ELF-1 (cell line): ENCODE data around the gene ZNF580.
A peak's percentile ranks its signal among the peaks of the same experiment; 100 is the strongest.

ENCODE experiments used
- DNase-seq: peaks from one replicate; pipeline ENCODE4 v3.0.0-alpha.2; 2016; ENCODE audit warnings: low read depth, low spot score

Gene ZNF580

DNA sequence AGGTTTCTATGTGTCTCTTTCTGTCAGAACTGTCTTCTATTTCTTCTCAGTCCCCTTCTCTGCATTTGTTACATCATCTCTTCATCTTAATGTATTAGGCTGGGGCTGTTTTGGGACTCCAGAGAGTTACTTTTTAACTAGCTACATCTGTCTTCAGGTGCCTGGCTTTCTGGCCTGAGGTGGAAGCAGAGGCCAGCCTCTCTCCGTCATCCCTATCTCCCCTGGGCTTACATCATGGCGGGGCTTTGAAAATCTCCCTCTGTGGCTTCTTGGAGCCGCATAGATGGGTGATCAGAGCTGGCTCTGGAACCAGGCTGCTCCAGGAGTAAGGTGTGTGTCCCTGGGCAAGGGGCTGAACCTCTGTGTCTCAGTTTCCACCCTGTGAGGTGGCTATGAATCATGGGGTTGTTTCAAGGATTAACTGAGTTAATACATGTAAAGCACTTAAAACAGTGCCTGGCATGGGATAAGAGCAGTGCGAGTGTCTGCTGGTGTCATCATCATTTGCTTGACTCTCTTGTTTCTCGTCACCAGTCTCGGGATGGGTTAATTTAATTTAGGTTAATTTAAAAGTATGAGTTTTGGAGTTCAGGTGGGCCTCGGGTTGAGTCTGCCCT is 36.2 kb downstream of the ZNF580 start:
- no peak for DNase-seq

DNA sequence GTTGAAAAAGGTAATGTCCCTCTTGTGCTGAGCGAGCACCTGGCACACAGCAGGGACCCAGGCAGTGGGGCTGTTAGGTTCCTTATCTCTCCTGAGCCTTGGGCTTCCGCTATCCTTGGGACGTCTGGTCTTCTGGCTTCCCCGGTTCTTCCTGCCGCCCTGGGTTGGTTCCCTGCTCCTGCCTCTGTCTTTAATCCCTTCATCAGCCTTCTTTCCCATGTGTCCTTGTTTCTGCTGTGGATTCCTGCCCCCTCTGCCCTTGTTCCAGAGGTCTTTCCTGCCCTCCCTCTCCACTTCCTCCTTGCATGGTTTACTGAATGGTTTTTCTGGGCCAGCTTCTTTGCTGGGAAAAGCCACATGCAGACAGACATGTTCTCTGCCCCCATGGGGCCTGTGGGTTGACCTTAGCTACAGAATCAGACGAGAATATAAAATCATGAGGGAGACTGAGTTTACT is 36.8 kb downstream of the ZNF580 start:
- peak; percentile 37 for DNase-seq

DNA sequence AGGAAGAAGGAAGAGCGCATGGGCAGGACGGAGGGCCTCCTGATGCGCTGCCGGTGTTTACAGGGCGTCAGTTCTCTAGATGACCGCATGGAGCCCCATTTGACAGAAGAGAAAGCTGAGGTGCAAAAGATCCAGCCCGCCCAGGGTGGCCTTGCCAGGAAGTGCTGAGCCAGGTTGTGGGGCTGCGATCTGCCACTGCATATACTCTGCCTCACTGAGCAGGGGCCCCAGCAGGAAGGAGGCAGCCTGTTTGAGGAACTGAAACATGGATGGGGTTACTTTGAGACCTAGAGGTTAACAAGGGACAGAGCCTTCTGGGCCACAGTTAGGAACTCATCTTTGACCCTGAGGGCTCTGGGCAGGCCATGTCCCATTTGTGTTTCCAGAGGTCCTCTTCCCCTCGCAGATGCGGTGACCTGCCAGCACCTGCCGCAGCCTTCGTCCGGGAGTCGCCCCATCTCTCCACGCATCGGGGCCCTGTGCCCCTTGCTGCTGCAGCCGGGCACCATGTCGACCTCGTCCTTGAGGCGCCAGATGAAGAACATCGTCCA is 37.4 kb downstream of the ZNF580 start:
- no peak for DNase-seq

DNA sequence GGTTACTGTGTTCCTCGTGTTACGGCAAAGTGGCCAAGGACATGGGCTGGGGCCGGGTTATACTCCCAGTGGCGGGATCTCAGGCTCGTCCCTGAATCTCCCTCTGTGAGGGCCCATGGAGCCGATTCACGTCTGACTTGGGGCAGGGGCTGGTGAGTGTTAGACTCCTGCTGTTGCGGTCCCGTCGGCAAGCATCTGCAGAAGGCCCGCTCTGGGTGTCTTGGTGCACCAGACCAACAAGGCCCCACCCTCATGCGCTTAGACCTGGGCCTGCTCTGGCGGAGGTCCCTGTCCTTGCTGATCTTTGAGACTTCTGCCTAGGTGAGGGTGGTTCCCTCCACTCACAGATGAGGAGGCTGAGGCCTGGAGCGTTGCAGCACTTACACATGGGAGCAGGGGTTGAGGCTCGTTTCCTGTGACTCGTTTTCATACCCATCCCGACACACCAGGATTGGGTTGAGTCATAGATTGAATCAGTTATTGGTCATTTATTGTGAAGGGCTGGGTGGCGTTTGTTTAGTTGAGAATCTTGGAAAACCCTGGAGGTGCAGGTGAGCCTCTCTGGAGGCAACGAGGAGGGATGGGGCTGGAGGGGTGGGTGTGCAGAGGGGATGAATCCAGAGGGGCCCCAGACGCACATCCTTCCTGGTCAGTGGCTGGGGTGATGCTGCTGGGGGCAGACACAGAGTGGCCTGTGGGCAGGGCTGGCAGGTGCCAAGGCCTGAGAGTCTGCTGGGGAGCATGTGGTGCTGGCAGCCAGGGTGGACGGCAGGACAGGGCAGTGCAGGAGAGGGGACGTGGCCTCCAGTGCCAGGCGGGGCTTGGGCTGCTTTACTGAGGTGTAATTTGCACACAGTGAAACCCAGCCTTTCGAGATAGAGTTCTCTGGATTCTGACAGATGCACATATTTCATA is 38.8 kb downstream of the ZNF580 start:
- DNase-seq: no peak

DNA sequence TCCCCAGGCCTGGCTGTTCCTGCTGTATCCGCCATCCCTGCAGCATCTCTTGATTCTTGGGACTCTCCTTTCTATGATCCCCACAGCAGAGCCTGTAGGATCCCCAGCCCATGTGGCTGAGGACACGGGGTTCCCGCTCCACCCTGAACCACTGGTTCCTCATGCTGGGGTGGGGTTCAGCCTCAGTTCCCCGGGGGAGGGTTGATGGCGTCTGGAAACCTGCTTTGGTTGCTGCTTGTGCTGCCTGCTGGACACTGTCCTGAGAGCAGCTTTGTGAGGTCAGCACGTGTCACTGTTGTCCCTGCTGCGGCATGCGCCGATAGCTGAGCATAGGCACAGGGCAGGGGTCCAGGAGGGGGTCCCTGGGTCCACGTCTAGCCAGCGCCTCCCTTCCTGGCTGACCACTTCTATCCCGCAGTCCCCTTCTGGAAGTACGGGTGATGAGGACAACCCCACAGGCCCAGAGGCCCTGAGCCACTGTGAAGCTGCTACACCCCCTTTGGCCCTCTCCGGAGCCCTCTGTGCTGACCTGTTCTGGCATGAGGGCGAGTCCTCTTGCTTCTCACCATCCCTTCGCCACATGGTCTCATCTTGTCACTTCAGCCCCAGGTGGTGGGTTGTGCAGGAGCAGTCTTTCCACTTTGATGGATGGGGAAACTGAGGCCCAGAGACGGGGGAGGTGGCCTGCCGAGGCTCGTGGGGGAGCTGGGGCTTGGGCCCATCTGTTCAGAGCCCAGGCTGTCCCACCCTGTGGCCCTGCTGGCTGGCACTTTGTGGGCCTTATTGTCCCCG is 39.7 kb downstream of the ZNF580 start:
- DNase-seq: no peak

DNA sequence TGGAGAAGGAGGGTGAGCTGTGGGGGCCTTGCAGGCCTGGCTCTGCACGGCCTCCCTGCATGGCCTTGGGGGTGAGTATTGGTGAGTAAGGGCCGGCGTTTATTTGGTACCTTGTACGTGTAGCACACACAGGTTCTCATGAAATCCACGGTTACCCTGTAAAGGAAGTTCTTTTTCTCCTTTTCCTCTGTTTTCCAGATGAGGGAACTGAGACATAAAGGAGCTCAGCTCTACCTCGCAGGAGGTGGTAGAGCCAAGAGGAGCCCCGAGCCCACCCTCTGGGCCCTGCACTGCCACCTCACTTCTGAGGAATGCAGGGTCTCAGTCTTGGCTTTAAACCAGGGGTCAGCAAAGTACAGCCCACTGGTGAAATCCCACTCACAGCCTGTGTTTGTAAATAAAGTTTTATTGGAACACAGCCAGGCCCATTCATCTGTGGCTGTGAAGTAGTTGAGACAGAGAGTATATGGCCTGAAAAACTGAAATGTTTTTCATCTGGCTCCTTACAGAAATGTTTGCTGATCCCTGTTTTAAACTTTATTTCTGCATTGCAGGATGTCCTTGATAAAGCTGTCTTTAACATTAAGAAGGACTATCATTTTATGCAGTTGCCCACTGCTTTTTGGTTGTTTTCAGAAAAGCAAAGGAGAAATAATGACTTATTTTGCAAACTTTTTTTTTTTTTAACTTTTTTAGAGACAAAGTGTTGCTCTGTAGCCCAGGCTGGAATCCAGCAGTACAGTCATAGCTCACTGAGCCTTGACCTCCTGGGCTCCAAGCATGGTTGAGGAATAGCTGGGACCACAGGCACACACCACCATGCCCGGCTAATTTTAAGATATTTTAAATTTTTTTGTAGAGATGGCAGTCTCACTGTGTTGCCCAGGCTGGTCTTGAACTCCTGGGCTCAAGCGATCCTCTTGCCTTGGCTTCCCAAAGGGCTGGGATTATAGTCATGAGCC is 40.6 kb downstream of the ZNF580 start:
- no peak for DNase-seq

GRCh38 chr19:55683449-55684261 is 42.9 kb downstream of the ZNF580 start:
- peak; percentile 13 for DNase-seq

DNA sequence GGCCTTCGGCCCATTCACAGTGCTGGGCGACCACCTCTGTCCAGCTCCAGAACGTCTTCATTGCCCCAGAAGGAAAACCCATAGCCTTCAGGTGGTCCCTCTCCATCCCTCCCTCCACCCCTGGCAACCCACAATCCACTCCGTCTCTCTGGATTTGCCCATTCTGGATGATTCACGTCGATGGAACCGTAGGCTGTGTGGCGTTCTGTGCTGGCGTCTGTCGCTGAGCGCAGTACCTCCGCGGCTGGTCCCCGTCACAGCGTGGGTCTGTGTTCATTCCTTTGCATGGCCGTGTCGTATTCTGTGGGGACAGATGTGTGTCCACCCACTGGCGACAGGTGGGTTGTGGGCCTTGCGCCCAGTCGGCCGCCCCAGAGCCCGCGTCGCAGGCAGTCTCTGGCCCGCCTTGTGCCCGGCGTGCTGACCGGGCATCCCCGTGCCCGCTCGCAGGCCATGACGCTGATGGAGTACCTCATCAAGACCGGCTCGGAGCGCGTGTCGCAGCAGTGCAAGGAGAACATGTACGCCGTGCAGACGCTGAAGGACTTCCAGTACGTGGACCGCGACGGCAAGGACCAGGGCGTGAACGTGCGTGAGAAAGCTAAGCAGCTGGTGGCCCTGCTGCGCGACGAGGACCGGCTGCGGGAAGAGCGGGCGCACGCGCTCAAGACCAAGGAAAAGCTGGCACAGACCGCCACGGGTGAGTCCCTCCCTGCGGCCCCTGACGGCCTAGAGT is 44.3 kb downstream of the ZNF580 start:
- DNase-seq: no peak

DNA sequence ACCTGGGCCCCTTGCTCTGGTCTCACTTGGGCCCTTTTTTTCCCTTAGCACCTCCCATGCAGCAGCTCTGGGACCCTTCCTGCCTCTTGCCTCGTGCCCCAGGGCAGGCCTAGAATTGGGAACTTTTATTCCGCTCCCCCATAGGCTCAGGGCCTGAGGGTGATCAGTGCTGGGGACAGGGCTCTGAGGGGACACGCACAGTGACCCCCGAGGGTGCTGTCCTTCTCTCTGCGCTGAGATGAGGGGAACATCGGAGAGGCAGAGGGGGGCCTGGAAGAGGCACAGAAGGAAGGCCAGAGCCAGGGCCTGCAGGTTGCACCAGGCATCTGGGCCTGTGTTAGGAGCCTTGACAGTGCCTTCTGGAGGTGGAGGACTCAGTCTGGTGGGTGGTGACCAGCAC is 45.0 kb downstream of the ZNF580 start:
- no peak for DNase-seq

- DNase-seq: no peak
Measured at GRCh38 chr19:55686311-55687050, 45.7 kb downstream of the ZNF580 start.

DNA sequence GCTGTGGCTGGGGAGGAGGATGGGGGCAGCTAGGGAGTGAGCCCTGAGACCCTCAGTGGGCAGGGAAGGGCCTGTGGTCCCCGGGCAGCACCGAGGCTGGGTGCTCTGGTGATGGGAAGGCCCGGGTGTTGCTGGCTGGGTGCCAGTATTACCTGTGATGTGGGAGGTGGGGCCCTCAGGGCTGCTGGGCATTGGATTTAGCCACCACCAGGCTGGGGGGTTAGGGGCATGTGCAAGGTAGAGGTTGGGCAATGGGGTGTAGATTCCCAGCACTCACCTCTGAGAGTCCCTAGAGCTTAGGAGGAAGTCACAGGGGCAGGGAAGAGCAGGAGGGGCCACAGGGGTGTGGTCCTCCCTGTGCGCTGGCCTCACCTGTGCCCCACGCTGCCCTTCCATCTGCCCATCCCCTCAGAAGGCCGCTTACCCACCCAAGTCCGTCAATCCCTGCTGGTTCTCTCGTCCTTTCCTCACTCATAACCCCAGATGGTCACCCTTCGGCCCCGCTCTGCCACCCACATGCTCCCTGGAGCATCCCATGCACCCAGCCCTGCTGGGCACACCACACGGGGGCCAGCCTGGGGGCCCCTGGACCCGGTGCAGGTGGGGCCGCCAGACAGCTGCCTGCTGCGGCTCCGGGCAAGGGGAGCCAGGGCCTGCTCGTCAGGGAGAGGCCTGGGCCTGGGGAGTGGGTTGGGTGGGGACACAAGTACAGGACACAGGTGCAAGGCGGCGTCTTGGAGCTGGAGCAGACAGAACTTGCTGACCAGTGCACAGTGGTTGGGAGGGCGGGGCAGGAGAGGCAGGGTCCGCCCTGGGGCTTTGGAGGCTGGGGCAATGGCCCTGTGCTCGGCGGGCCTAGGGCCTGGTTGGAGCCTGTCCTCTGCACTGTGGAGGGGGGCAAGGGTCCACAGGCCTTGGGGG is 46.7 kb downstream of the ZNF580 start:
- no peak for DNase-seq

GRCh38 chr19:55688422-55689218 is 47.8 kb downstream of the ZNF580 start:
- peak; percentile 31 for DNase-seq

DNA sequence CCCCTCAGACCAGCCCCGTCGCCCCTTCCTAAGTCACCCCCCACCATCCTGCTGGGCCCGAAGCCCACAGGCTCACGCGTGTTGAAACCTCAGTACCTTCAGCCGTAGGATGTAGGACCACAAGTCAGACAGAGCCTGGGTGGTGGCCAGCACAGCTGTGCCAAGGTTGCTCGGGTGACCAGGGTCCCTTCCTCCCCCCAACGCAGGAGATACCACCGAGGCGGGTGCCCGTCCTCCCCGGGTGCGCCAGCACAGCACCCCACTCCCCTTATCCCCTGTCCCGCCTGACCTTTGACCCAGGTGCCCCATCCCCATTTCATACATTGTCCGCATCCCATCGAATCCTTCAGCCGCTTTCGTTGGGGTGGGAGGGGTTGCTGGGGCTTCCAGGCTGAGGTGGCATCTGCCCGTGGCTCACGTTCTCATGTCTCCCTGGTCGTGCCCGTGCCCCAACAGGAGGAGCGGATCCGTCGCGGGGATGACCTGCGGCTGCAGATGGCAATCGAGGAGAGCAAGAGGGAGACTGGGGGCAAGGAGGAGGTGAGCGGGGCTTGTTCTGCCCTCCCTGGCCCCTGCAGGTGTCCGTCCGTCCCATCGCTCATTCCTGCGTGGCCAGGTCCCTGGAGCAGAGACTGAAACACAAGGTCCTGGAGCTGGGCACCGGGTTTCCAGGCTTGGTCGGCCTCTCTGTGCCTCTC is 48.8 kb downstream of the ZNF580 start:
- DNase-seq: no peak

- DNase-seq: no peak
Measured at GRCh38 chr19:55690109-55690768, 49.4 kb downstream of the ZNF580 start.

DNA sequence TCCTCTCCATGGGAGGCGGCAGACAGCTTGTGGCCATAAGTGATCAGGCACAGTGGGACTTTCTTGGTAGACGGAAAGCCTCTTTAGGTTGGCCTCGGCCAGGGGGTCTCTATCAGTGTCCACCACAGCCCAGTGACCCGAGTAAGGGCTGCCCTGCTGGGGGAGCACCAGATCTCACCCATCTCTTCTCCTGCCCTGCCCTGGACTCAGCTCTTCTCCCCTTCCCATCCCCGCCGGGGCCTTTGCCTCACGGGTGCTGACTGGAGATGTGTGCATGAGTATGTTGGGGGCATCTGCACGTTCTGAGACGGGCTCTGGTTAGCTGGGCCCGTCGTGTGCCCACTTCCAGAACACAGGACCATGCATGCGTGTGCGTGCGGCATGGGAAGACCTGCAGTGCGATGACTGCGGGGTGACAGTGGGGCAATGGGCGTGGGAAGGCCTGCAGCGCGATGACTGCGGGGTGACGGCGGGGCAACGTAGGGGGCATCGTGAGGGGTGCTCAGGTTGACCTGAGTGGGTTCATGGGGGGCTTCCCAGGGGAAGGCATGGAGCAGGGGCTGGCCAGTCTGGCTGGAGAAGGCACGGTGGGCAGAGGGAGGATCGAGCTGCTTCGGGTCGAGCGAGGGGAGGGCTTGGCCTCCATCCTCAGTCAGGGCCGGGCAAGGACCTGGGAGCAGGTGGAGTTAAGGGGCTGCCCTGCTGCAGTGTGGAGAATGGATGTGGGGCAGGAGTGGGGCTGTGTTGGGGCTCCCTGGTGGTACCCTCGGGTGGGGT is 50.2 kb downstream of the ZNF580 start:
- DNase-seq: no peak
